GM12892 (cell line): Measurements from ENCODE around the gene RNF17.

ENCODE experiments used
- DNase-seq: peaks from one replicate; pipeline ENCODE4 v3.0.0; 2011; ENCODE audit not compliant: insufficient read length
- FAIRE-seq: peaks from 2 replicates; lab custom pipeline; 2011; peaks lifted over from hg19 to GRCh38; lab: Jason Lieb, UNC
- POLR2A ChIP-seq: IDR thresholded peaks from 2 replicates; pipeline ENCODE4 v1.6.1; 2011; ENCODE audit warnings: low read depth, low read length, control low read depth
- POLR2AphosphoS5 ChIP-seq: IDR thresholded peaks from 2 replicates; pipeline ENCODE4 v1.6.1; 2011; ENCODE audit warnings: low read depth, low read length, control low read depth
- TAF1 ChIP-seq: IDR thresholded peaks from 2 replicates; pipeline ENCODE4 v1.6.1; 2011; ENCODE audit warnings: low read depth, mild to moderate bottlenecking, control low read depth, low read length, borderline replicate concordance

Gene RNF17

DNA sequence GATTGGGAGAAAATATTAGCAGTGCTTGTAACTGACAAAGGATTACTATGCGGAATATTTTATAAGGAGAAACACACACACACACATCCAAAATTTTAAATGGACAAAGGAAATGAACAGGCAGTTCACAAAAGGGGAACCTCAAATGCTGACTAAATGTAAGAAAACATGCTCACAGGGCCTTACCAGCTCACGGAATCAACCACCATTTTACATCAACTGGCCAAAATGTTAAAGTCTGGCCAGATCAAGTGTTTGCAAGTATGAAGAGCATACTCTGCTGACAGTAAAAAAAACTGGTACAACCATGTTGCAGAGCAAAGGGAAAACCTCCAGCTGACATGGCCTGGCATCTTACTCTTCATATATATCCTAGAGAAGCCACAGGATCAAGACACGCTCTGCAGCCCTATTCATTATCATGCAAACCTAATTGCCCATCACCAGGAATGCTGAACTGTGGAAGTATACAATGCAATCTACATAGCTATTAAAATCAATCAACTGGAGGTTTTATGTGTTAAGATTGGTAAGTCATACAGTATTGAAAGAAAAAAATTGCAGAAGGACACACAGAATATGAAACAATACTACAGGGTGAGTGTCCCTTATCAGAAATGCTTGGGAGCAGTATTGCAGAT lies 124.4 kb downstream of the RNF17 start:
- DNase-seq (no peak), FAIRE-seq (peak; percentile 70)
- TF ChIP-seq POLR2AphosphoS5 (no peak), TAF1 (no peak), POLR2A (no peak)

DNA sequence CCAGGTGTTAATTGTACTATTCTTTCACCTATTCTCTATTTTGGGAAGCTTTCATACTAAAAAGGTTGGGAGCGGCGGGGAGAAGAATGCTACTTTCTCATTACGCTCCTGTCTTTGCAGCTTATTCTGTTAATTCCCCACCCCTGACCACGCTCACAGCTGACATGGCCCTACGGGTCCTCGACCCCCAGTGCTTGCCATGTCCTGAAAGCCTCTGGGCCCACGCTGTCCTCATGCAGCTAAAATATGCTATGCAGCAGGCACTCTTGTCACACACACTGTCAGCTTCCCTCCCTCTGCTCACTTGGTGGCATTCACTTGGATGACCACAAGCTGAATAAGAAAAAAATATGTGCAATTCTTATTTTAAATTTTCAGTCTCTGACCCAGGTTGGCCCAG lies 126.3 kb downstream of the RNF17 start:
- FAIRE-seq (no peak), DNase-seq (no peak)
- TF ChIP-seq POLR2AphosphoS5 = no peak
- no peak for TF ChIP-seq TAF1
- no peak for TF ChIP-seq POLR2A

DNA sequence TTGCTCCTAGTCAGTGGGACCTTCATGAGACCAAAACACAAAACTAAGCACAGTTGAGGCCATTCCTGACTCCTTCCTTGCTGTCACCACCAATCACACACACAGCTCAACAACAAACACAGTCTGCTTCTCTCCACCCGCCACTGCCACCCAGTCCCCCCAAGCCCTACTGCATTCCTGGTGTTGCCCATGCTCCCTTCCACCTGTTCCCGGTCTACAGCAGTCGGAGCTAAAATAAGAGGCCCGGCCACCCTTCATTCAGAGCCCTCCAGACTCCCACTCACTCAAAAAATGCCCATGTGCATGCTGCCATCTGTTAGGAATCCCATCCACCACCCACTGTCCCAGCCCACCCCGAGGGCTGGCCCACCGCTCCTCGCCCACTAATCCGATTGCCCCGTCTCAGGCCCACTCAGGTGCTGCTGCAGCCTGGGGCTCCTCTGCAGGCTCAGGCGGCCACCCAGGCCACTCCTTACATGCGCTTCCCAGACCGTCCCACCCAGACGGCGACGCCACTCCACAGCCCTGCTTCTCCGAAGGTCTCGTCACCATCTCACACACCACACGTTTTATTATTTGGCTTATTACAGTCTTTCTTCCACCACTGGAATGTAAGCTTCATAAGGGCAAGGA lies 127.6 kb downstream of the RNF17 start:
- DNase-seq = no peak
- TF ChIP-seq POLR2A (no peak), POLR2AphosphoS5 (no peak), TAF1 (no peak)
- no peak for FAIRE-seq

DNA sequence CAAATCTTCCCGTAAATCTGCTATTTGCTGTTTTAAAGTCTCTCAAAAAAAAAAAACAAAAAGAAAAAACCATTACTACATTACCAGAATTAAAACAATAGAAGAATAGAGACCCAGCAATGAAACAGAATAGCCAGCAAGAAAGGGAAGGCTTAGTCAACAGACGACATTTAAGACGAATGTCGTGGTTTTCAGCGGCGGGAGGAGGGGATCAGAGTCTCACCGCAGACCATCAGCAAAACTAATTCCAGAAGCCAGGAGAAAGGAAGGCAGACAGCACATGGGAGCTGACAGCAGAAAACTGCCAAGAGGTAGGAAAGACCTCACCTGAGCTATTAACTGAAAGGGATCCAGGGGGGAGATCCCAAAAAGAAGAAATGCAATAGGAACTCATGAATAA lies 128.9 kb downstream of the RNF17 start:
- TF ChIP-seq TAF1 (no peak), POLR2A (no peak)
- no peak for FAIRE-seq
- no peak for DNase-seq

DNA sequence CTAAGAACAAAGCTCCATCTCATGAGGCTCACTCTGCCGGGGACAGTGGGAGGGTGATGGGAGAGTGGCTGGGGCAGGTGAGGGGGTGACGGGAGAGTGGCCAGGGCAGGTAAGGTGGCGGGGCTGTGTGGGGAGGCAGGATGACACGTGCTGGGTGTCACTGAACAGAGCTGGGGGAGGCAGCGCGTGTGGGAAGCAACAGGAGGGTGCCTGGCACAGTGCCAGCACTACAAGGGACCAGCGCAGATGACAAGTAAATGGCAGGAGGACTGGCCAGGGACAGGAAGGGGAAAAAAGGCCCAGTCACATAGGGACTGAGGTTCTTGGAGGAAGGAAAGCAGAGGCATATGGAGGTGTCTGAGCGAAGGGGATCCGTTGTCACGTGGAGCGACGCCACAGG lies 129.9 kb downstream of the RNF17 start:
- DNase-seq = no peak
- FAIRE-seq = no peak
- TF ChIP-seq POLR2AphosphoS5 (no peak), TAF1 (no peak), POLR2A (no peak)

DNA sequence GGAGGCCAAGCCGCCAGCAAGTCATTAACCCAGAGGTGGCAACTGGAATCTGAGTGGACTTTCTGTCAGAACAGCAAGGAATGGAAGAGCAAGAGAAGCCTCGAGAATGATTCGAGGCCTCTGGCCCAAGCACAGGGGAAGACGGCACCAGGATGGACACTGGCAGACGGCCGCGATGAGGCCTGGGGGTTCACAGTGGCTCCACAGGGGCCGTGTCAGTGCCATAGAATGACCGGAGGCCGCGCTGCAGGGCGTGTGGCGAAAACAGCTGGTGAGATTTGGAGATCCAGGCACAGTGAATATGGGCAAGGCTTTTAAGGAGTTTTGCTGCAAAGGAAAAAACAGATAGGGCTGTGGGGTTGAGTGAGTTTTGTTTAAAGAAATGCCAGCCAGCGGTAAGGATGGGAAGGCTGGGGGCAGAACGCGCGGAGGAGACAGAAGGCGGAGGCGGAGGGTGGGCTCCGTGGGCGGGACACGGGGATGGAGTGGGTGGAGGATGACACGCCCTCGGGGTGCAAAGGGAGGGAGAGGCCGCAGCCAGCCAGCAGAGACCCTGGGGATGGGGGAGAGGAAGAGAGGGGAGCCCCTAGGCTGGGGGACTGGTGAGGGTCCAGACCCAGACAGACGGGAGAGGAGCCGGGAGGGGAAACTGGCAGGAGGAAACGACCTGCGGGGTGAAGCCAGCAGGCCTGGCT lies 130.5 kb downstream of the RNF17 start:
- FAIRE-seq (no peak), DNase-seq (no peak)
- no peak for TF ChIP-seq POLR2AphosphoS5
- TF ChIP-seq TAF1 = no peak
- no peak for TF ChIP-seq POLR2A

DNA sequence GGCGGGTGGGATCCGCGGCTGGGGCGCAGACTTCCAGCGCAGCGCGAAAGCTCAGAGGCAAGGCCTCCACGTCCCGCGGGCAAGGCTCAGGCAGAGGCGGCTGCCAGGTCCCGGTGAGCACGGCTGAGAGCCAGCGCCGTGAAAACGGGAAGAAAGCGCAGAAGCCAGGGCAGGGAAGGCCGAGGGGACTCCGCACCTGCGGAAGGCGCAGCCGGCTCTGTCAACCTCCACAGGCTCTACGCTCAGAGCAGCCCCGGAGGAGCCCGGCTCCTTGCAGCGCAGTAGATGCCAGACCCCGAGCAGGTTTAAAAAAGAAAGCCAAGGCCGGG lies 131.0 kb downstream of the RNF17 start:
- no peak for FAIRE-seq
- DNase-seq = no peak
- TF ChIP-seq POLR2AphosphoS5 = no peak
- no peak for TF ChIP-seq POLR2A
- no peak for TF ChIP-seq TAF1

DNA sequence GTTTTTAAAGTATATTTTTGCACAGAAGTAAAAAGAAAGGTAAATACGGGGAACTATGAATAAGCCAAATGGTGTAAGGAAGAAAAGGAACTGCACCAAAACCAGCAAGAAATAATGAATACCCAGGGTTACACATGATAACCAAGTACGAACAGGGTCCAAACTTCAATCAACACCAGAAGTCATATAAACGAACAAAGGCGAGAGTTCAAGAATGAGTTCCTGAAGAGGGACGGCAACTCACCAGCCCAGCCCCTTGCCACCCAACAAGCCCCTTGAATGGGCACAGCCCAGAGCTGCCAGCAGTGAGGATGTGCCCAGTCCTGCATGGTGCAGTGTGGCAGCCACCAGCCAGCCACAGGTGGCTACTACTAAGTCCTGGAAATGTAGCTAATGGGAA lies 132.1 kb downstream of the RNF17 start:
- FAIRE-seq (no peak), DNase-seq (no peak)
- TF ChIP-seq POLR2AphosphoS5 = no peak
- TF ChIP-seq POLR2A = no peak
- TF ChIP-seq TAF1 = no peak

DNA sequence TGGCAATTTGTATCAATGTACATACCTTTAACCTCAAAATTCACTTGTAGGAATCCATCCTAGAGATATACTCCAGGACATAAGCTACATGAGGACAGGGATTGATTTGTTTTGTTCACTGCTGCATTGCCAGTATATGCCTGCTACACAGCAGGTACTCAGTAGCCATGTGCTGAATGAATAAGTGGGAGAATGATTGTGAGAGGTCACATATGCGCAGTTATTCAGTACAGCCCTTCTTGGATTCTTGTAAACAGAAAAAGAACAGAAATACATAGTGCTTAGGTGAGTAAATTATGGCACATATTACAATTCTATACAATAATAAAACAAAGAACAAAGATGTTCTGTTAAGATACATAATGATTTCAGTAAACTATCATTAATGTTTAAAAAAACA lies 133.3 kb downstream of the RNF17 start:
- no peak for DNase-seq
- FAIRE-seq = no peak
- TF ChIP-seq POLR2A = no peak
- TF ChIP-seq POLR2AphosphoS5 = no peak
- TF ChIP-seq TAF1 = no peak

DNA sequence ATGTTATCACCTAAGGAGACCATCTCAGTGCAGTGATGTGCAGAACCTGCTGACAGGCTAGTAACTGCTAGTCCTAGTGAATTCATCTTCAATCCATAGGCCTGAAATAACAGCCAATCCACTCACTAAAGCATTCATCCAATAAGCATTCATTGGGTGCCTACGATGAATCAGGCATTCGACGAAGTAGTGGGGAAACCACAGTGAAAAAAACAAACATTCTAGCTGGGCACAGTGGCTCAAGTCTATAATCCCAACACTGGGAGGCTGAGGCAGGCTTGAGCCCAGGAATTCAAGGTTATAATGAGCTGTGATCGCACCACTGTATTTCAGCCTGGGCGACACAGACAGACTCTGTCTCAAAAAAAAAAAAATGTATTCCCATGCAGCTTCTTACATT lies 135.6 kb downstream of the RNF17 start:
- FAIRE-seq (no peak), DNase-seq (no peak)
- TF ChIP-seq TAF1 = no peak
- TF ChIP-seq POLR2AphosphoS5 = no peak
- no peak for TF ChIP-seq POLR2A

DNA sequence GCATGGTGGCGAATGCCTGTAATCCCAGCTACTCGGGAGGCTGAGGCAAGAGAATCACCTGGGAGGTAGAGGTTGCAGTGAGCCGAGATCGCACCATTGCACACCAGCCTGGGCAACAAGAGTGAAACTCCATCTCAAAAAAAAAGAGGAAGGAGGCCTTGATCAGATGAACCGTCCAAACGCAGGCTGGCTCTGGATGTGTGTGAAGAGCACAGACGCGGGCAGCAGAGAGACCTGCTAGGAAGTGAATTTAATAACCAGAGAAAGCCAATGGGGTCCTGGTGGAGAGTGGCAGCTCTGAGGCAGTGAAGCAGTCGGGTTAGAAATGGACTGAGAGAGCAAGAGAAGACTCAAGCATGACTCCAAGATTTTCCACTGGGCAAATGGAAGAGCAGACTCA lies 136.5 kb downstream of the RNF17 start:
- no peak for DNase-seq
- peak; percentile 44 for FAIRE-seq
- TF ChIP-seq POLR2AphosphoS5 (no peak), POLR2A (no peak), TAF1 (no peak)

DNA sequence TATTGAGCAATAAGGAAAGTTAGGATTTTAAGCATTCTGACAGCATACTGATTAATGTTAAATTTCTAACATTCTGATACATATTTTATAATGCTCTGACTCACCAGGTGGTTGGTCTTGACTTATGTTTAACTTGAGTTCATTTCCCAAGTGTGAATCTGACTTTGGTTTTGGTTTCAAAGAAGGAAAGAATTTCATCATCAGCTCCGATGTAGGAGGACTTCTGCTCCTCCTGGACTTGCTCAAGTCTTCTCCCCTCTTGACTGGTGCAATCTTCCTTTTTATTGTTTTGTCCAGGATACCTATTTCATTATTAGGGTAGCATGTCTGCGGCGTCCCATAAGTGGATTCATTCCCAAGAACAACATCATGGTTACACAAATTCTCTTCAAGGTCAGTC lies 141.3 kb downstream of the RNF17 start:
- FAIRE-seq (no peak), DNase-seq (no peak)
- no peak for TF ChIP-seq TAF1
- no peak for TF ChIP-seq POLR2A
- TF ChIP-seq POLR2AphosphoS5 = no peak

DNA sequence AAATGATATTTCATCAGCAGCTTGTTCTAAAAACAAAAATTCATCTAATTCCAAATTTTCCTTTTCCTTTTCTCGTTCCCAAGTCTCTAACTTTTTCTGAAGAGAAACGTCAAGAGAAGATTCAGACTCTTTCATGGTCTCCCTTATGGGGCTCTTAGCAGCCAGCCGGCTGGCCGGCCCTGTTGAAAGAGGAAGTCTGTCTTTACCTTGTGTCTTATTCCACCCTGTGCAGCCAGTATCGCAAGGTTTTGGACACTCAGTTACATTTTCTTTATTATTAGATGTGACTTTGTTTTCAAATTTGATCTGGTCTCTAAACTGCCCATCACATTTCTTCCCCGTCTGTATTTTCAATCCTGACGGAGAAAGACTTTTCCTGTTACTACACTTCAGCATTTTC lies 142.3 kb downstream of the RNF17 start:
- no peak for FAIRE-seq
- TF ChIP-seq POLR2AphosphoS5 (no peak), TAF1 (no peak), POLR2A (no peak)
- DNase-seq = no peak
